ENCODE results near the gene HLA-DOA. TPM values are rescaled to one million over a fixed set of nuclear protein-coding genes. Genes with fewer than 3 reads are reported as not detected.
A peak's percentile ranks its signal among the peaks of the same experiment; 100 is the strongest.

Gene HLA-DOA
- total RNA-seq, 1 donor from 2014 or later, result 0.48 TPM

DNA sequence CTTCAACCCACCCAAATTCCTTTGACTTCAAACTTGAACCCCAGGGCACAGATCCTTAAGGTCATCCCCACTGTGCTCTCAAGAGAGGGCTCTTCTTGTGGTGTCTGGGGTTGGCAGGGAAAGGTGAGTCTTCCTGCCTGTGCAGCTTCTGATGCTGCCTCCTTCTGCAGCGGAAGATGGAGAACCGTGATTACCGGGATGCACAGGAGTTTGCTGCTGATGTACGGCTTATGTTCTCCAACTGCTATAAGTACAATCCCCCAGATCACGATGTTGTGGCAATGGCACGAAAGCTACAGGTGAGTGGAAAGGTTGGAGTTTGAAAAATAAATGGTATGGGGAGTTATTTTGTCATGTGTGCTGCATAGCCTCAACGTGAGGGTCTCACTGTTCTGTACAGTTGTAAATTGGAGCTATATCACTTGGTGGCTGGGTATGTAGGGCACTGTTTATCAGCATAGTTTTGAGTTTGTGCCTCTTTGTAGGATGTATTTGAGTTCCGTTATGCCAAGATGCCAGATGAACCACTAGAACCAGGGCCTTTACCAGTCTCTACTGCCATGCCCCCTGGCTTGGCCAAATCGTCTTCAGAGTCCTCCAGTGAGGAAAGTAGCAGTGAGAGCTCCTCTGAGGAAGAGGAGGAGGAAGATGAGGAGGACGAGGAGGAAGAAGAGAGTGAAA, 32.0 kb downstream of the HLA-DOA start:
- Mint-ChIP-seq H3K27me3 (ENCODE audit: low read depth, unreplicated experiment) (no peaks in the 10 kb centered on the region), H3K4me3 (ENCODE audit: unreplicated experiment) (peak overlapping the region; percentile 100), H3K36me3 (ENCODE audit: low read depth, unreplicated experiment) (peaks cover 55% of the 10 kb centered on the region), H3K27ac (ENCODE audit: unreplicated experiment) (peak overlapping the region; percentile 7), H3K4me1 (ENCODE audit: low read depth, unreplicated experiment) (peaks cover 50% of the 10 kb centered on the region), H3K9me3 (ENCODE audit: unreplicated experiment) (no peaks in the 10 kb centered on the region)
- Histone ChIP-seq H3K9ac (ENCODE audit: low read length) (no peak overlapping the region), H4K20me1 (ENCODE audit: insufficient read depth, low read length) (peaks cover 100% of the 10 kb centered on the region), H3K36me3 (ENCODE audit: insufficient read depth, low read length) (peaks cover 86% of the 10 kb centered on the region), H2AFZ (ENCODE audit: low read depth, low read length) (no peak overlapping the region), H3K4me3 (ENCODE audit: insufficient read depth, low read depth, low read length) (no peak overlapping the region), H3K79me2 (ENCODE audit: insufficient read depth, low read length) (peaks cover 84% of the 10 kb centered on the region), H3K4me2 (ENCODE audit: low read length) (peak overlapping the region; percentile 97), H3K27me3 (ENCODE audit: insufficient read depth, low read length) (no peaks in the 10 kb centered on the region), H3K27ac (ENCODE audit: low read depth, low read length) (no peak overlapping the region), H3K4me1 (ENCODE audit: insufficient read depth, low read length) (peaks cover 21% of the 10 kb centered on the region), H3K9me3 (ENCODE audit: insufficient read depth, low read depth, low read length) (no peaks in the 10 kb centered on the region)
- DNase-seq (ENCODE audit: low read depth) (no peak), FAIRE-seq (no peak)
- TF ChIP-seq EZH2 (IDR thresholded peaks at IDR 0.05; ENCODE audit: insufficient read depth, low read length), result no peak
- TF ChIP-seq, protein P1, sequence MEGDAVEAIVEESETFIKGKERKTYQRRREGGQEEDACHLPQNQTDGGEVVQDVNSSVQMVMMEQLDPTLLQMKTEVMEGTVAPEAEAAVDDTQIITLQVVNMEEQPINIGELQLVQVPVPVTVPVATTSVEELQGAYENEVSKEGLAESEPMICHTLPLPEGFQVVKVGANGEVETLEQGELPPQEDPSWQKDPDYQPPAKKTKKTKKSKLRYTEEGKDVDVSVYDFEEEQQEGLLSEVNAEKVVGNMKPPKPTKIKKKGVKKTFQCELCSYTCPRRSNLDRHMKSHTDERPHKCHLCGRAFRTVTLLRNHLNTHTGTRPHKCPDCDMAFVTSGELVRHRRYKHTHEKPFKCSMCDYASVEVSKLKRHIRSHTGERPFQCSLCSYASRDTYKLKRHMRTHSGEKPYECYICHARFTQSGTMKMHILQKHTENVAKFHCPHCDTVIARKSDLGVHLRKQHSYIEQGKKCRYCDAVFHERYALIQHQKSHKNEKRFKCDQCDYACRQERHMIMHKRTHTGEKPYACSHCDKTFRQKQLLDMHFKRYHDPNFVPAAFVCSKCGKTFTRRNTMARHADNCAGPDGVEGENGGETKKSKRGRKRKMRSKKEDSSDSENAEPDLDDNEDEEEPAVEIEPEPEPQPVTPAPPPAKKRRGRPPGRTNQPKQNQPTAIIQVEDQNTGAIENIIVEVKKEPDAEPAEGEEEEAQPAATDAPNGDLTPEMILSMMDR (IDR thresholded peaks at IDR 0.05; ENCODE audit: insufficient read depth, low read depth, low read length), result no peak

DNA sequence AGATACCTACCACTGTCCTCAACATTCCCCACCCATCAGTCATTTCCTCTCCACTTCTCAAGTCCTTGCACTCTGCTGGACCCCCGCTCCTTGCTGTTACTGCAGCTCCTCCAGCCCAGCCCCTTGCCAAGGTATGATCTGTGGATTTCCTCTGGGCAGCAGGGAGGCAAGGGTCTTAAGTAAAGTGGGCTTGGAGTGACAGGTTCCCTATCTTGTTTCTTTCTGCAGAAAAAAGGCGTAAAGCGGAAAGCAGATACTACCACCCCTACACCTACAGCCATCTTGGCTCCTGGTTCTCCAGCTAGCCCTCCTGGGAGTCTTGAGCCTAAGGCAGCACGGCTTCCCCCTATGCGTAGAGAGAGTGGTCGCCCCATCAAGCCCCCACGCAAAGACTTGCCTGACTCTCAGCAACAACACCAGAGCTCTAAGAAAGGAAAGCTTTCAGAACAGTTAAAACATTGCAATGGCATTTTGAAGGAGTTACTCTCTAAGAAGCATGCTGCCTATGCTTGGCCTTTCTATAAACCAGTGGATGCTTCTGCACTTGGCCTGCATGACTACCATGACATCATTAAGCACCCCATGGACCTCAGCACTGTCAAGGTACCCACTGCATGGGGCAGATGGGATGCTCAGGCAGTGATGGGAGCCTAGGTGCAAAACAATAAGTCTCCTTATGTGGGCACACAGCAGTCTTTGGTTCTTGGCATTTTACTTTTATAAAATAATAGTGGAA, 32.9 kb downstream of the HLA-DOA start:
- Mint-ChIP-seq H3K27ac (ENCODE audit: unreplicated experiment) (peak overlapping the region; percentile 38), H3K27me3 (ENCODE audit: low read depth, unreplicated experiment) (no peaks in the 10 kb centered on the region), H3K36me3 (ENCODE audit: low read depth, unreplicated experiment) (peaks cover 54% of the 10 kb centered on the region), H3K9me3 (ENCODE audit: unreplicated experiment) (no peaks in the 10 kb centered on the region), H3K4me1 (ENCODE audit: low read depth, unreplicated experiment) (peaks cover 45% of the 10 kb centered on the region), H3K4me3 (ENCODE audit: unreplicated experiment) (peak overlapping the region; percentile 100)
- Histone ChIP-seq H3K4me1 (ENCODE audit: insufficient read depth, low read length) (peaks cover 21% of the 10 kb centered on the region), H3K79me2 (ENCODE audit: insufficient read depth, low read length) (peaks cover 88% of the 10 kb centered on the region), H3K9ac (ENCODE audit: low read length) (peak overlapping the region; percentile 90), H3K36me3 (ENCODE audit: insufficient read depth, low read length) (peaks cover 78% of the 10 kb centered on the region), H2AFZ (ENCODE audit: low read depth, low read length) (no peak overlapping the region), H3K27me3 (ENCODE audit: insufficient read depth, low read length) (no peaks in the 10 kb centered on the region), H3K9me3 (ENCODE audit: insufficient read depth, low read depth, low read length) (no peaks in the 10 kb centered on the region), H3K27ac (ENCODE audit: low read depth, low read length) (no peak overlapping the region), H3K4me2 (ENCODE audit: low read length) (peak overlapping the region; percentile 97), H4K20me1 (ENCODE audit: insufficient read depth, low read length) (peaks cover 94% of the 10 kb centered on the region), H3K4me3 (ENCODE audit: insufficient read depth, low read depth, low read length) (no peak overlapping the region)
- TF ChIP-seq, protein P1 (IDR thresholded peaks at IDR 0.05; ENCODE audit: insufficient read depth, low read depth, low read length), result no peak
- TF ChIP-seq EZH2 (IDR thresholded peaks at IDR 0.05; ENCODE audit: insufficient read depth, low read length), result no peak
- DNase-seq (ENCODE audit: low read depth) (no peak), FAIRE-seq (no peak)

Measured in astrocyte (in vitro differentiated cells and primary cell).